Mucosa of rectum (tissue), 2 donors: ENCODE measurements around the gene LGR4.

Experiments used
- H3K27ac ChIP-seq, 2 donors: one replicate each; pipeline ENCODE4 v1.7.0; 2013; ENCODE audit warnings: inconsistent platforms in 2 of 2, low read depth in 2 of 2, low read length in 2 of 2
- H3K27me3 ChIP-seq, 2 donors: one replicate each; pipeline ENCODE4 v1.7.0; 2013; ENCODE audit warnings: low read length in 2 of 2; ENCODE audit not compliant: control insufficient read depth in 2 of 2, insufficient read depth in 2 of 2
- H3K36me3 ChIP-seq, 2 donors: one replicate each; pipeline ENCODE4 v1.7.0; 2013; ENCODE audit warnings: low read length in 2 of 2; ENCODE audit not compliant: control insufficient read depth in 2 of 2, insufficient read depth in 2 of 2
- H3K4me1 ChIP-seq, 2 donors: one replicate each; pipeline ENCODE4 v1.7.0; 2013; ENCODE audit warnings: low read length in 2 of 2, mild to moderate bottlenecking in 1 of 2; ENCODE audit not compliant: control insufficient read depth in 2 of 2, insufficient read depth in 2 of 2
- H3K4me3 ChIP-seq, 2 donors: one replicate each; pipeline ENCODE4 v1.7.0; 2013; ENCODE audit warnings: low read length in 2 of 2
- H3K9ac ChIP-seq, 2 donors: one replicate each; pipeline ENCODE4 v1.7.0; 2013; ENCODE audit warnings: low read length in 2 of 2, low read depth in 1 of 2, mild to moderate bottlenecking in 1 of 2
- H3K9me3 ChIP-seq, 2 donors: one replicate each; pipeline ENCODE4 v1.7.0; 2013; ENCODE audit warnings: low read length in 2 of 2; ENCODE audit not compliant: control insufficient read depth in 2 of 2
- donor health status: healthy.
- donor health status: Normal muscosa, but diverticular disease.

The LGR4 gene

DNA sequence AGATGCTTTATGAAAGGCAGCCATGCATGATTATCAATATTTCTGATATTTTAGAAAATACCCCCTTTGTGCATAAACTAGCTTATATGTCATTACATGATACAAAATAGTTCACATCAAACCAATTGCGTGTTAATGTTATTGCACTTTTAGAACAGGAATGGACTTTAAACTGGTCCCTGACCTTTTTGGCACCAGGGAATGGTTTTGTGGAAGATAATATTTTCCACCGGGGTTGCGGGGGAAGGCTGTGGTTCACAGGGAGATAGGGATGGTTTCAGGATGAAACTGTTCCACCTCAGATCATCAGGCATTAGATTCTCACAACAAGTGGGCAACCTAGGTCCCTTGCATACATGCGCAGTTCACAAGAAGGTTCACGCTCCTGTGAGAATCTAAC, 16.5 kb upstream of the LGR4 start:
- peaks cover 17 to 18% of the 10 kb centered on the region in 2 donors for H3K36me3 ChIP-seq
- no peak overlapping the region for H3K9ac ChIP-seq
- no peaks in the 10 kb centered on the region for H3K27me3 ChIP-seq
- no peaks in the 10 kb centered on the region for H3K9me3 ChIP-seq
- no peak overlapping the region for H3K27ac ChIP-seq
- no peak overlapping the region for H3K4me3 ChIP-seq
- no peaks in the 10 kb centered on the region for H3K4me1 ChIP-seq

GRCh38 chr11:27487706-27488105, 15.1 kb upstream of the LGR4 start:
- Histone ChIP-seq H3K9me3 (no peaks in the 10 kb centered on the region), H3K27ac (no peak overlapping the region), H3K27me3 (no peaks in the 10 kb centered on the region), H3K4me1 (no peaks in the 10 kb centered on the region), H3K9ac (no peak overlapping the region), H3K36me3 (peaks cover 13 to 16% of the 10 kb centered on the region in 2 donors), H3K4me3 (no peak overlapping the region)

- H3K9me3 ChIP-seq: no peaks in the 10 kb centered on the region
- no peak overlapping the region for H3K9ac ChIP-seq
- no peaks in the 10 kb centered on the region for H3K27me3 ChIP-seq
- H3K27ac ChIP-seq: no peak overlapping the region
- H3K4me1 ChIP-seq: no peaks in the 10 kb centered on the region
- peaks cover 3 to 7% of the 10 kb centered on the region in 2 donors for H3K36me3 ChIP-seq
- H3K4me3 ChIP-seq: no peak overlapping the region
These were observed 13.6 kb upstream of the LGR4 start for GRCh38 chr11:27485930-27486773.

DNA sequence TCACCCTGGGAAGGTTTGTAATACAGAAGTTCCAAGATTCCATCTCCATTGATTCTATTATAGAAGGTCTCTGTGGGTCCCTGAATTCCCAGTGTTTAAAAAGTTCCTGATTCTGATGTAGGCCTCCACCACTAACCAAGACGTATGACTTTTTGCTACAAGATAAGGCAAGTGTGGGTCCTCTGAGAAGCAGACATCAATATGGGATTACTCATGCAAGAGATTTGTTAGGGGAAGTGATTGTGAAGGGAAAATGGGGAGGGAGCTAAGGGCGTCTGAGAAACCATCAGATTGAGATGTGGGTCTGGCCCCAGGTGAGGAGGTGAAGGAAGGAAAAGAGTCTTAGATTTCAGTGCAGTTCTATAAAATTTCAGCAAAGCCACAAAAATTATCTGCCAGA, 10.2 kb upstream of the LGR4 start:
- no peaks in the 10 kb centered on the region for H3K4me1 ChIP-seq
- no peak overlapping the region for H3K9ac ChIP-seq
- no peak overlapping the region for H3K4me3 ChIP-seq
- no peaks in the 10 kb centered on the region for H3K27me3 ChIP-seq
- no peaks in the 10 kb centered on the region for H3K36me3 ChIP-seq
- H3K27ac ChIP-seq: no peak overlapping the region
- no peaks in the 10 kb centered on the region for H3K9me3 ChIP-seq

GRCh38 chr11:27481992-27482391, 9.4 kb upstream of the LGR4 start:
- Histone ChIP-seq H3K27ac (no peak overlapping the region), H3K36me3 (no peaks in the 10 kb centered on the region), H3K4me3 (no peak overlapping the region), H3K4me1 (no peaks in the 10 kb centered on the region), H3K9me3 (no peaks in the 10 kb centered on the region), H3K27me3 (no peaks in the 10 kb centered on the region), H3K9ac (no peak overlapping the region)

- no peaks in the 10 kb centered on the region for H3K36me3 ChIP-seq
- no peaks in the 10 kb centered on the region for H3K9me3 ChIP-seq
- no peak overlapping the region for H3K9ac ChIP-seq
- H3K27ac ChIP-seq: no peak overlapping the region
- H3K4me1 ChIP-seq: peaks cover 5 to 6% of the 10 kb centered on the region in 2 donors
- H3K27me3 ChIP-seq: no peaks in the 10 kb centered on the region
- no peak overlapping the region for H3K4me3 ChIP-seq
These were observed 5.2 kb upstream of the LGR4 start for GRCh38 chr11:27477831-27478230.

- H3K4me1 ChIP-seq: peaks cover 5 to 6% of the 10 kb centered on the region in 2 donors
- no peak overlapping the region for H3K4me3 ChIP-seq
- H3K9ac ChIP-seq: no peak overlapping the region
- no peaks in the 10 kb centered on the region for H3K27me3 ChIP-seq
- no peaks in the 10 kb centered on the region for H3K36me3 ChIP-seq
- no peaks in the 10 kb centered on the region for H3K9me3 ChIP-seq
- no peak overlapping the region for H3K27ac ChIP-seq
These were observed 4.7 kb upstream of the LGR4 start for GRCh38 chr11:27477243-27477642.

- H3K9me3 ChIP-seq: no peaks in the 10 kb centered on the region
- H3K4me1 ChIP-seq: peaks cover 8 to 11% of the 10 kb centered on the region in 2 donors
- H3K9ac ChIP-seq: no peak overlapping the region
- H3K36me3 ChIP-seq: no peaks in the 10 kb centered on the region
- no peak overlapping the region for H3K27ac ChIP-seq
- H3K27me3 ChIP-seq: peaks cover 0 to 2% of the 10 kb centered on the region in 2 donors
- no peak overlapping the region for H3K4me3 ChIP-seq
These were observed 3.0 kb upstream of the LGR4 start for GRCh38 chr11:27475622-27476021.

GRCh38 chr11:27473017-27473406, 422 bp upstream of the LGR4 start:
- Histone ChIP-seq H3K9me3 (no peaks in the 10 kb centered on the region), H3K4me1 (peaks cover 8 to 29% of the 10 kb centered on the region in 2 donors), H3K27ac (peak overlapping the region; percentile 59 to 91), H3K9ac (peak overlapping the region; percentile 1 to 62), H3K27me3 (peaks cover 0 to 2% of the 10 kb centered on the region in 2 donors), H3K36me3 (no peaks in the 10 kb centered on the region), H3K4me3 (peak overlapping the region; percentile 73 to 93)

DNA sequence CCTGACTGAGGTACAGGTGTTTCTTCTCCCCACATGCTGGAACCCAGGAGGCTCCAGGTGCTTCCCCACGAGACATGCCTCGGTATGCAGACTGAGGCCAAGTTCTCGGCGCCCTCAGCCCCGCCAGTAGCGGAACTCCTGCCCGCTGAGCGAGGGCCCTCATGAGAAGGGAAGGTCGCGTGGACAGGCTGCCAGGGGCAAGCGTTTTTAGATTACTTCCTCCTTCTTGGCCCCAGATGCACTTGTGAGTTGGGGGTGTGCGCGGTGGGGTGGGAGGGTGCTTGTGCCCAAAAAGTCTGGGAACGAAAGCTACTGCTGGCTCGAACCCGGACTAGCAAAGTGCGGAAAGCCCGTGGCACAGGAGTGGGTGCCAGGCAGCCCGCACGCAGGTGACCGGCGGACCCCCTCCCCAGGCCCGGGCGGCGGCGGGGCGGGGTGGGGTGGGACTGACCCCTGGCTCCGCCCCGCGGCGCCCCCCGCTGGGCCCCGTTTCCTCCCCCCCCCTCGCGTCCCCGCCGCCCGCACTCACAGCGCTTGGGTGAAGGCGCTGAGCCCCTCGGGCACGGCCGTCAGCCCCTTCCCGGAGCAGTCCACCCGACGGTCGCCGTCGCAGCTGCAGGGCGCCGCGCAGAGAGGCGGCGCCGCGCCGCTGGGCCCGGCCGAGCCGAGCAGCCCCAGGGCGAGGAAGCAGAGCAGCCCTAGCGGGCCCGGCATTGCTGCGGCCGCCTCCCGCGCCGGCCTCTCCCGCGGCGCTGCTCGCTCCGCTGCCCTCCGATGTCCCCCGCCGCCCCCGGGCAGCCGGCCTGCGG, 797 bp downstream of the LGR4 start:
- Histone ChIP-seq H3K36me3 (no peaks in the 10 kb centered on the region), H3K9me3 (no peaks in the 10 kb centered on the region), H3K4me3 (peak overlapping the region; percentile 80 to 93), H3K4me1 (peaks cover 11 to 34% of the 10 kb centered on the region in 2 donors), H3K27ac (peak overlapping the region; percentile 90 to 91), H3K9ac (peak overlapping the region; percentile 57 to 89), H3K27me3 (peaks cover 0 to 2% of the 10 kb centered on the region in 2 donors)
